ENCODE data around the gene MRPL24. TPM values are rescaled to one million over a fixed set of nuclear protein-coding genes. Genes with fewer than 3 reads are reported as not detected.

Gene MRPL24
- total and polyA plus RNA-seq, 2 of the 8 experiments (the other 6 are each of a cell fraction or from before 2014, with no cell fraction given), result 29.7 to 35.2 TPM

DNA sequence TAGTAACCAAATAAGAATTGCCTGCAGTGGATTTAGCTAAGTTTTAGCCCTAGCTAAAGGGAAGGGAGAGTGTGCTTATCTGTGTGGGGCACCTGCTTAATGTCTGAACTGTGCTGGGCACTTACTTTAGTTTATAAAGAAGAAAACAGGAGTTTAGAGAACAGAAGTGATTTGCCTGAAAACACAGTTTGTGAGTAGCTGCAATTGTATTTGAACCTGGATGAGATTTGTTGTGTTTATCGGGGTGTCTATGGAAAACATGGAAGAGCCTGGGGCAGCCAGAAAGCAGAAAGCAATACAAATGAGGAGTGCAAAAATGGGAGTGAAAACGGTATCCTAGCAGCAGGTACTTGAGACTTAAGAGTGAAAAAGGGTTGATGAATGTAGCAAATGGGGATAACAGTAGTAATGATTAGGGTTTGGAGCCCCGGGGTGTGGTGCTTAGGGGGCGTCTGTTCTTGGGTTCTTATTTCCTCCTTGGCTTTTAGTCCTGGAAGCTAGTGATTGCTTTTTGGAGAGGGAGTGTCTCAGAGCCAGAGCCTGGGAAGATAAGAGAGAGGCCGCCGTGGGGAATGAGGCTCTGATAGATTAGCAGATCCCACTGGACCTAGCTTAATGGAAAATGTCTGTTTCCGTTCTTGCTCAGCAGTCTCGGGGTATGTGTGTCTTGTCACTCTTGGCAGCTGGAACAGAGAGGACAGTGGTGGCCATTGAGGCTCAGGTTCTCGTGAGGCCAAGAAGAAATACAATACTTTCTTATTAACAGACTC lies 32.0 kb upstream of the MRPL24 start (continued):
- TF ChIP-seq RFX5 (IDR thresholded peaks at IDR 0.05; ENCODE audit: borderline replicate concordance, low read depth, low read length) (no peak), CTBP2 (IDR thresholded peaks at IDR 0.05; ENCODE audit: borderline replicate concordance, insufficient read depth, insufficient read length, low read length) (no peak)

All from H1 (cell line).